Choroid plexus epithelial cell (primary cell): ENCODE measurements around the gene IKZF3.
"Not testable (repeated sequence)": the region's sequence is repeated elsewhere in the genome, so short reads cannot be mapped to it uniquely, and the experiment has no call there.

Experiments
- DNase-seq: peaks from one replicate; pipeline ENCODE4 v3.0.0-alpha.2; 2010; ENCODE audit warnings: low read depth
- H3K4me3 ChIP-seq: 2 replicates; pipeline ENCODE4 v1.5.1; 2011; ENCODE audit warnings: low read depth, mild to moderate bottlenecking, control low read depth, low read length, moderate library complexity
- CTCF ChIP-seq: conservative IDR thresholded peaks from 2 replicates; pipeline ENCODE4 v1.5.1; 2011; ENCODE audit warnings: low read depth, mild to moderate bottlenecking, control low read depth, inconsistent platforms, low read length, moderate library complexity

IKZF3 gene

GRCh38 chr17:39729280-39729851 is 134.7 kb downstream of the IKZF3 start:
- peak overlapping the region; percentile 90 for H3K4me3 ChIP-seq
- DNase-seq, result no peak
- no peak for TF ChIP-seq CTCF

DNA sequence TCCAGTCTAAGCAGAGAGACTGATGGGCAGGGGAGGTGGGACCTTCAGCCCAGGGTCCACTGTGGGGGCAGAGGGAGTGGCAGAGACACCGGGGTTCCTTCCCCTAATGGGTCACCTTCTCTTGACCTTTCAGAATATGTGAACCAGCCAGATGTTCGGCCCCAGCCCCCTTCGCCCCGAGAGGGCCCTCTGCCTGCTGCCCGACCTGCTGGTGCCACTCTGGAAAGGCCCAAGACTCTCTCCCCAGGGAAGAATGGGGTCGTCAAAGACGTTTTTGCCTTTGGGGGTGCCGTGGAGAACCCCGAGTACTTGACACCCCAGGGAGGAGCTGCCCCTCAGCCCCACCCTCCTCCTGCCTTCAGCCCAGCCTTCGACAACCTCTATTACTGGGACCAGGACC is 136.6 kb downstream of the IKZF3 start:
- no peak overlapping the region for H3K4me3 ChIP-seq
- TF ChIP-seq CTCF, result no peak
- DNase-seq, result no peak

DNA sequence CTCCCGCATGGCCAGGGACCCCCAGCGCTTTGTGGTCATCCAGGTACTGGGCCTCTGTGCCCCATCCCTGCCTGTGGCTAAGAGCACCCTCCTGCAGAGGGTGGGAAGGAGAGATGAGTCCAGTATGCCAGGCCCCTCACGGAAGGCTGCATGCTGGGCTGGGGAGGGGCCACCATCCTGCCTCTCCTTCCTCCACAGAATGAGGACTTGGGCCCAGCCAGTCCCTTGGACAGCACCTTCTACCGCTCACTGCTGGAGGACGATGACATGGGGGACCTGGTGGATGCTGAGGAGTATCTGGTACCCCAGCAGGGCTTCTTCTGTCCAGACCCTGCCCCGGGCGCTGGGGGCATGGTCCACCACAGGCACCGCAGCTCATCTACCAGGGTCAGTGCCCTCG is 137.5 kb downstream of the IKZF3 start:
- TF ChIP-seq CTCF, result no peak
- no peak for DNase-seq
- H3K4me3 ChIP-seq, result no peak overlapping the region

DNA sequence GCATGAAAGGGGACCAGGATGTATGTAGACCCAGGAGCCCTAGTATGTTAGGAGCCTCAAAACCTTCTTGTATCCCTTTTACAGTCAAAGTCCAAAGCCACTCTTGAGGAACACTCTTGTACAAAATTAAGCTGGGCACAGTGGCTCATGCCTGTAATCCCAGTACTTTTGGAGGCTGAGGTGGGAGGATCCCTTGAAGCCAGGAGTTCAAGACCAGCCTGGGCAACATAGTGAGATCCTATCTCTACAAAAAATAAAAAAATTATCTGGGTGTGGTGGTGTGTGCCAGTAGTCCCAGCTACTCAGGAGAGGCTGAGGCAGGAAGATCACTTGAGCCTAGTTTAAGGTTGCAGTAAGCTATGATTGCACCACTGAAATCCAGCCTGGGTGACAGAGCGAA is 138.2 kb downstream of the IKZF3 start:
- not testable (repeated sequence) for H3K4me3 ChIP-seq, DNase-seq

DNA sequence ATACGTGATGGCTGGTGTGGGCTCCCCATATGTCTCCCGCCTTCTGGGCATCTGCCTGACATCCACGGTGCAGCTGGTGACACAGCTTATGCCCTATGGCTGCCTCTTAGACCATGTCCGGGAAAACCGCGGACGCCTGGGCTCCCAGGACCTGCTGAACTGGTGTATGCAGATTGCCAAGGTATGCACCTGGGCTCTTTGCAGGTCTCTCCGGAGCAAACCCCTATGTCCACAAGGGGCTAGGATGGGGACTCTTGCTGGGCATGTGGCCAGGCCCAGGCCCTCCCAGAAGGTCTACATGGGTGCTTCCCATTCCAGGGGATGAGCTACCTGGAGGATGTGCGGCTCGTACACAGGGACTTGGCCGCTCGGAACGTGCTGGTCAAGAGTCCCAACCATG is 139.4 kb downstream of the IKZF3 start:
- DNase-seq, result no peak
- no peak overlapping the region for H3K4me3 ChIP-seq
- no peak for TF ChIP-seq CTCF

DNA sequence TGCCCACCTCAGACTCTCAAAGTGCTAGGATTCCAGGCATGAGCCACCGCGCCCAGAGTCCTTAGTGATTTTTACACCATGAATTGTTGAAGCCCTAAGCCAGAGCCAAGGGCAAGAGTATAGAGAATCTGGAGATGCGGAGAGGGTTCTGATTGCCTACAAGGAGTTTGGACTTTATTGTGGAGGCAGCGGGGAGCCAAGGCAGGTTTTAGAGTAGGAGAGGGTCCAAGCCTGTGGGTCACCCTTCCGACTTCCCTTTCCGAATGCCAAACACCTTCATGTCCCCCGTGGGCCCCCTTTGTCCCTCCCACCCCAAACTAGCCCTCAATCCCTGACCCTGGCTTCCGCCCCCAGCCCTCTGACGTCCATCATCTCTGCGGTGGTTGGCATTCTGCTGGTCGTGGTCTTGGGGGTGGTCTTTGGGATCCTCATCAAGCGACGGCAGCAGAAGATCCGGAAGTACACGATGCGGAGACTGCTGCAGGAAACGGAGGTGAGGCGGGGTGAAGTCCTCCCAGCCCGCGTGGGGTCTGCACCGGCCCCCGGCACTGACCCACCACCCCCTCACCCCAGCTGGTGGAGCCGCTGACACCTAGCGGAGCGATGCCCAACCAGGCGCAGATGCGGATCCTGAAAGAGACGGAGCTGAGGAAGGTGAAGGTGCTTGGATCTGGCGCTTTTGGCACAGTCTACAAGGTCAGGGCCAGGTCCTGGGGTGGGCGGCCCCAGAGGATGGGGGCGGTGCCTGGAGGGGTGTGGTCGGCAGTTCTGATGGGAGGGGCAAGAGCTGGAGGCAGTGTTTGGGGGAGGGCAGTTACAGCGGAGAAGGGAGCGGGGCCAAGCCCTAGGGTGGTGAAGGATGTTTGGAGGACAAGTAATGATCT is 140.9 kb downstream of the IKZF3 start:
- no peak for TF ChIP-seq CTCF
- H3K4me3 ChIP-seq, result no peak overlapping the region
- DNase-seq, result no peak

DNA sequence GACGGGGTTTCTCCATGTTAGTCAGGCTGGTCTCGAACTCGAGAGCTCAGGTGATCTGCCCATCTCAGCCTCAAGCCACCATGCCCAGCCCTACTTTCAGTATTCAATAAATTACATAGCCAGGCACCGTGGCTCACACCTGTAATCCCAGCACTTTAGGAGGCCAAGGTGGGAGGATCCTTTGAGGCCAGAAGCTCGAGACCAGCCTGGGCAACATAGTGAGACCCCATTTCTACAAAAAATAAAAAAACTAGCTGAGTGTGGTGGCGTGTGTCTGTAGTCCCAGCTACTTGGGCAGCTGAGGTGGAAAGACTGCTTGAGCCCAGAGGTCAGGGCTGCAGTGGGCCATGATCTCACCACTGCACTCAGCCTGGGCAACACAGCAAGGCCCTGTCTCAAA is 142.0 kb downstream of the IKZF3 start:
- no peak overlapping the region for H3K4me3 ChIP-seq
- TF ChIP-seq CTCF, result no peak
- DNase-seq, result no peak
